Endothelial cell of umbilical vein (primary cell): ENCODE measurements around the gene RASAL1. TPM values are rescaled to one million over a fixed set of nuclear protein-coding genes. Genes with fewer than 3 reads are reported as not detected.

Source experiments
- BruUV-seq: library from RNA; stranded (reverse); fragments of 400-500 nt; replicated peaks from 2 replicates; lab custom pipeline; 2021; lab: Mats Ljungman, UMichigan
- CTCF ChIA-PET: fragments of 300-600, 350-600 bp; sonication (Branson Sonifier 250); formaldehyde crosslinking; loops from one replicate; lab custom pipeline; 2021; ENCODE audit warnings: antibody characterized with exemption, inconsistent platforms; lab: Charles Lee
- POLR2A ChIA-PET: fragments of 300-600, 350-600 bp; sonication (Branson Sonifier 250); formaldehyde crosslinking; loops from one replicate; lab custom pipeline; 2021; ENCODE audit warnings: antibody characterized with exemption, inconsistent platforms; lab: Charles Lee
- DNase-seq: peaks from one replicate; pipeline ENCODE4 v3.0.0-alpha.2; 2011; ENCODE audit warnings: low read depth, low spot score
- FAIRE-seq: peaks from 2 replicates; lab custom pipeline; 2011; peaks lifted over from hg19 to GRCh38; lab: Jason Lieb, UNC
- H2AFZ ChIP-seq: 2 replicates; pipeline ENCODE4 v1.6.0; 2012; ENCODE audit warnings: low read depth, low read length, control low read depth, inconsistent platforms
- H3K27ac ChIP-seq: 2 replicates; pipeline ENCODE4 v1.5.1; 2011; ENCODE audit warnings: low read depth, mild to moderate bottlenecking, control low read depth, low read length, moderate library complexity; ENCODE audit not compliant: insufficient read depth
- H3K27me3 ChIP-seq, 2 experiments: 2 replicates each; pipeline versions ENCODE4 v1.6.0 to v1.6.1; 2011; ENCODE audit warnings: low read length in 2 of 2, mixed read lengths in 1 of 2; ENCODE audit not compliant: control insufficient read depth in 2 of 2, insufficient read depth in 2 of 2
- H3K36me3 ChIP-seq, 2 experiments: 2 replicates in 1 of 2; 3 replicates in 1 of 2; pipeline ENCODE4 v1.5.1; 2011; ENCODE audit warnings: low read length in 2 of 2, mild to moderate bottlenecking in 1 of 2, moderate library complexity in 1 of 2; ENCODE audit not compliant: control insufficient read depth in 2 of 2, insufficient read depth in 2 of 2; ENCODE audit errors: extremely low read depth in 1 of 2
- H3K4me1 ChIP-seq: 3 replicates; pipeline ENCODE4 v1.5.1; 2011; ENCODE audit warnings: mild to moderate bottlenecking, low read length; ENCODE audit not compliant: control insufficient read depth, insufficient read depth; ENCODE audit errors: extremely low read depth
- H3K4me2 ChIP-seq: 2 replicates; pipeline ENCODE4 v1.6.1; 2011; ENCODE audit warnings: low read length, control low read depth, mixed read lengths; ENCODE audit not compliant: insufficient read depth
- H3K4me3 ChIP-seq, 3 experiments: fragments of 200-600 bp in 1 of 3; sonication (generic), shearing (Covaris generic) in 1 of 3; replicated peaks in 1 of 3; 2 replicates each; pipeline ENCODE4 v1.5.1; 2011 to 2016; ENCODE audit warnings: control low read depth in 3 of 3, low read length in 3 of 3, mild to moderate bottlenecking in 2 of 3, inconsistent platforms in 1 of 3, low read depth in 1 of 3, moderate library complexity in 1 of 3; ENCODE audit not compliant: insufficient read depth in 1 of 3
- H3K79me2 ChIP-seq: 2 replicates; pipeline ENCODE4 v1.6.0; 2012; ENCODE audit warnings: low read length, inconsistent platforms; ENCODE audit not compliant: control insufficient read depth, insufficient read depth
- H3K9ac ChIP-seq: replicated peaks from 2 replicates; pipeline ENCODE3; 2011; ENCODE audit warnings: low read length, control low read depth; ENCODE audit not compliant: insufficient read depth; ENCODE audit errors: extremely low read depth
- H3K9me1 ChIP-seq: replicated peaks from 3 replicates; pipeline ENCODE4 v1.6.0; 2011; ENCODE audit warnings: mild to moderate bottlenecking, low read length; ENCODE audit not compliant: control insufficient read depth, insufficient read depth; ENCODE audit errors: extremely low read depth
- H3K9me3 ChIP-seq: replicated peaks from 2 replicates; pipeline ENCODE4 v1.5.1; 2012; ENCODE audit warnings: low read length, inconsistent platforms; ENCODE audit not compliant: control insufficient read depth, insufficient read depth
- H4K20me1 ChIP-seq: replicated peaks from 2 replicates; pipeline ENCODE3; 2011; ENCODE audit warnings: mild to moderate bottlenecking, low read length; ENCODE audit not compliant: control insufficient read depth, insufficient read depth; ENCODE audit errors: extremely low read depth
- CTCF ChIP-seq, 2 donors: IDR thresholded peaks; 1 replicate in 1 of 2; 2 replicates in 1 of 2; pipeline ENCODE4 v1.5.1; 2011; ENCODE audit warnings: low read length in 2 of 2, mild to moderate bottlenecking in 2 of 2, moderate library complexity in 2 of 2, control low read depth in 1 of 2, inconsistent platforms in 1 of 2, low read depth in 1 of 2; ENCODE audit not compliant: insufficient read depth in 1 of 2; ENCODE audit errors: extremely low read depth in 1 of 2
- EZH2 ChIP-seq: IDR thresholded peaks from 2 replicates; pipeline ENCODE4 v1.6.1; 2012; ENCODE audit warnings: borderline replicate concordance, low read depth, mild to moderate bottlenecking, moderate library complexity, low read length, inconsistent platforms; ENCODE audit not compliant: severe bottlenecking
- FOS ChIP-seq: IDR thresholded peaks from 2 replicates; pipeline ENCODE4 v1.6.1; 2011; ENCODE audit warnings: mild to moderate bottlenecking, low read length, moderate library complexity, borderline replicate concordance; ENCODE audit not compliant: insufficient read depth
- GATA2 ChIP-seq: IDR thresholded peaks from 2 replicates; pipeline ENCODE4 v1.7.0; 2011; ENCODE audit warnings: low read depth, mild to moderate bottlenecking, moderate library complexity, mixed read lengths, low read length; ENCODE audit not compliant: insufficient read length, insufficient read depth
- JUN ChIP-seq: IDR thresholded peaks from 2 replicates; pipeline ENCODE4 v1.6.1; 2011; ENCODE audit warnings: borderline replicate concordance, low read depth; ENCODE audit not compliant: insufficient read length, insufficient read depth
- MAX ChIP-seq: IDR thresholded peaks from 2 replicates; pipeline ENCODE4 v1.6.1; 2011; ENCODE audit not compliant: insufficient read depth, insufficient read length
- MYC ChIP-seq: IDR thresholded peaks from one replicate; pipeline ENCODE4 v1.6.1; 2011; ENCODE audit warnings: mild to moderate bottlenecking, low read depth, low read length
- POLR2A ChIP-seq: IDR thresholded peaks from 2 replicates; pipeline ENCODE4 v1.6.1; 2012; ENCODE audit warnings: low read depth, mild to moderate bottlenecking, control low read depth, low read length
- POLR2AphosphoS5 ChIP-seq: IDR thresholded peaks from 2 replicates; pipeline ENCODE4 v1.6.1; 2012; ENCODE audit warnings: low read depth, mild to moderate bottlenecking, control low read depth, low read length, moderate library complexity; ENCODE audit not compliant: insufficient read depth
- dilution Hi-C: fragments of 300-500 bp; cut with MboI; formaldehyde crosslinking; loops from one replicate; pipeline ENCODE4 v1.15.0; 2019; ENCODE audit warnings: low sequenced_read_pairs; ENCODE audit not compliant: extremely low pct_ligation_motif_present
- intact Hi-C: fragments of 100-400 bp; cut with micrococcal nuclease; formaldehyde crosslinking; loops from one replicate; pipeline ENCODE4 v1.10.0; 2022
- polyA plus RNA-seq, 4 experiments: library from polyadenylated mRNA; depleted of rRNA in 3 of 4; stranded (reverse) in 3 of 4; unstranded in 1 of 4; fragments of >200 nt; gene quantifications; 2 replicates each; pipeline versions ENCODE4 v1.2.1 to v1.2.3, GENCODE V29; 2011 to 2012; ENCODE audit warnings: missing spikeins in 1 of 4
- total RNA-seq: library from RNA; stranded (reverse); gene quantifications from 2 replicates; pipeline ENCODE4 v1.2.3, GENCODE V29; 2021

Gene RASAL1
- total and polyA plus RNA-seq, 2 donors (not counting 3 experiments of a cell fraction or from before 2014, with no cell fraction given), result not detected

GRCh38 chr12:113083863-113084435, 51.6 kb downstream of the RASAL1 start:
- dilution Hi-C loops, result no loop called here
- Histone ChIP-seq H3K27ac (no peak overlapping the region), H3K4me3 (no peak overlapping the region), H4K20me1 (no peaks in the 10 kb centered on the region), H3K27me3 (peaks cover 0 to 4% of the 10 kb centered on the region in 2 experiments), H3K9ac (no peak overlapping the region), H3K36me3 (no peaks in the 10 kb centered on the region), H2AFZ (no peak overlapping the region), H3K9me1 (no peaks in the 10 kb centered on the region), H3K9me3 (no peaks in the 10 kb centered on the region), H3K4me1 (no peaks in the 10 kb centered on the region), H3K4me2 (no peak overlapping the region), H3K79me2 (no peaks in the 10 kb centered on the region)
- ChIA-PET POLR2A (no interaction called here), CTCF (interaction anchor here (1.1 to 1.4 kb wide), 2 partner anchors 9 to 91 kb away, joined by 3 to 5 read pairs; no protein-coding TSS in a partner anchor)
- BruUV-seq, result no TSS peak
- TF ChIP-seq CTCF (IDR thresholded peaks at IDR 0.05; ENCODE audit: extremely low read depth in 1 of 2, insufficient read depth in 1 of 2, low read depth in 1 of 2, low read length in 2 of 2), result no peak
- TF ChIP-seq POLR2A, result no peak
- no peak for TF ChIP-seq EZH2
- no peak for TF ChIP-seq FOS
- TF ChIP-seq GATA2, result no peak
- no peak for TF ChIP-seq MYC
- TF ChIP-seq MAX, result no peak
- no peak for TF ChIP-seq JUN
- no peak for TF ChIP-seq POLR2AphosphoS5
- DNase-seq (no peak), FAIRE-seq (no peak)
- intact Hi-C loops, result no loop called here
